ENCODE results near the gene UBTF.

DNA sequence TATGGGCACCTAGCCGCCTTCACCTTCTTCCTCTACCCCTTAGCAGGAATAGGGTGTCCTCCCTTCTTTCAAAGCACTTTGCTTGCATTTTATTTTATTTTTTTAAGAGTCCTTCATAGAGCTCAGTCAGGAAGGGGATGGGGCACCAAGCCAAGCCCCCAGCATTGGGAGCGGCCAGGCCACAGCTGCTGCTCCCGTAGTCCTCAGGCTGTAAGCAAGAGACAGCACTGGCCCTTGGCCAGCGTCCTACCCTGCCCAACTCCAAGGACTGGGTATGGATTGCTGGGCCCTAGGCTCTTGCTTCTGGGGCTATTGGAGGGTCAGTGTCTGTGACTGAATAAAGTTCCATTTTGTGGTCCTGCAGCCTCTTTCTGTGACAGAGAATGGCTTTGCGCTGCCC lies 28.1 kb downstream of the UBTF start:
- no peak for TF ChIP-seq POLR2A (IDR thresholded peaks at IDR 0.05)
- no peak for TF ChIP-seq CTCF (IDR thresholded peaks at IDR 0.05 in 4 of 5, conservative IDR thresholded peaks at IDR 0.05 in 1 of 5)

Measured in gastrocnemius medialis (tissue), 4 donors.